Measurements from ENCODE around the gene MEAK7. TPM values are rescaled to one million over a fixed set of nuclear protein-coding genes. Genes with fewer than 3 reads are reported as not detected.

Gene MEAK7
- total and polyA plus RNA-seq, 2 donors (not counting 1 experiment from before 2014, with no cell fraction given) = 17.3 to 23.4 TPM

GRCh38 chr16:84532855-84533486 lies 28.5 kb upstream of the MEAK7 start:
- no peaks in the 10 kb centered on the region for H3K27me3 ChIP-seq (ENCODE audit: control insufficient read depth, insufficient read depth, low read length)
- peaks cover 19% of the 10 kb centered on the region for H3K4me1 ChIP-seq (ENCODE audit: control insufficient read depth, extremely low read depth, insufficient read depth, low read length)
- no peaks in the 10 kb centered on the region for H3K9me3 ChIP-seq (ENCODE audit: control insufficient read depth, insufficient read depth, low read depth, low read length)
- peak overlapping the region; percentile 9 for H2AFZ ChIP-seq (ENCODE audit: low read length)
- peak overlapping the region; percentile 21 for H3K4me2 ChIP-seq (ENCODE audit: extremely low read depth, insufficient read depth, low read length)
- peak; percentile 17 to 46 for DNase-seq (ENCODE audit: low read depth in 2 of 2)
- no peak overlapping the region for H3K4me3 ChIP-seq (replicated peaks in 1 of 4; ENCODE audit: control extremely low read depth in 1 of 4, insufficient read depth in 1 of 4, low read depth in 3 of 4, low read length in 4 of 4)
- no peaks in the 10 kb centered on the region for H4K20me1 ChIP-seq (ENCODE audit: control insufficient read depth, extremely low read depth, insufficient read depth, low read length)
- TF ChIP-seq CTCF (conservative IDR thresholded peaks at IDR 0.05 in 1 of 2, IDR thresholded peaks at IDR 0.05 in 1 of 2; ENCODE audit: low read depth in 1 of 2, low read length in 2 of 2) = no peak
- TF ChIP-seq EZH2 (IDR thresholded peaks at IDR 0.05; ENCODE audit: low read length, missing control alignments) = no peak
- H3K79me2 ChIP-seq (ENCODE audit: control insufficient read depth, insufficient read depth, low read length) = no peaks in the 10 kb centered on the region
- no peak overlapping the region for H3K9ac ChIP-seq (ENCODE audit: insufficient read depth, low read length)
- H3K27ac ChIP-seq (ENCODE audit: insufficient read depth, low read length) = peak overlapping the region; percentile 71
- no peaks in the 10 kb centered on the region for H3K36me3 ChIP-seq (ENCODE audit: control insufficient read depth, insufficient read depth, low read length)

- peak overlapping the region; percentile 71 for H3K27ac ChIP-seq (ENCODE audit: insufficient read depth, low read length)
- H3K79me2 ChIP-seq (ENCODE audit: control insufficient read depth, insufficient read depth, low read length) = no peaks in the 10 kb centered on the region
- no peak for TF ChIP-seq EZH2 (IDR thresholded peaks at IDR 0.05; ENCODE audit: low read length, missing control alignments)
- TF ChIP-seq CTCF (conservative IDR thresholded peaks at IDR 0.05 in 1 of 2, IDR thresholded peaks at IDR 0.05 in 1 of 2; ENCODE audit: low read depth in 1 of 2, low read length in 2 of 2) = no peak
- no peaks in the 10 kb centered on the region for H4K20me1 ChIP-seq (ENCODE audit: control insufficient read depth, extremely low read depth, insufficient read depth, low read length)
- peak; percentile 95 to 99 for DNase-seq (ENCODE audit: low read depth in 2 of 2)
- peaks cover 19% of the 10 kb centered on the region for H3K4me1 ChIP-seq (ENCODE audit: control insufficient read depth, extremely low read depth, insufficient read depth, low read length)
- H3K4me3 ChIP-seq (replicated peaks in 1 of 4; ENCODE audit: control extremely low read depth in 1 of 4, insufficient read depth in 1 of 4, low read depth in 3 of 4, low read length in 4 of 4) = no peak overlapping the region
- no peaks in the 10 kb centered on the region for H3K9me3 ChIP-seq (ENCODE audit: control insufficient read depth, insufficient read depth, low read depth, low read length)
- no peak overlapping the region for H3K9ac ChIP-seq (ENCODE audit: insufficient read depth, low read length)
- no peaks in the 10 kb centered on the region for H3K36me3 ChIP-seq (ENCODE audit: control insufficient read depth, insufficient read depth, low read length)
- H3K27me3 ChIP-seq (ENCODE audit: control insufficient read depth, insufficient read depth, low read length) = no peaks in the 10 kb centered on the region
- peak overlapping the region; percentile 73 for H3K4me2 ChIP-seq (ENCODE audit: extremely low read depth, insufficient read depth, low read length)
- H2AFZ ChIP-seq (ENCODE audit: low read length) = no peak overlapping the region
Observed at GRCh38 chr16:84532291-84532724, 27.8 kb upstream of the MEAK7 start.

- no peaks in the 10 kb centered on the region for H3K79me2 ChIP-seq (ENCODE audit: control insufficient read depth, insufficient read depth, low read length)
- peak overlapping the region; percentile 58 for H3K27ac ChIP-seq (ENCODE audit: insufficient read depth, low read length)
- no peak overlapping the region for H3K9ac ChIP-seq (ENCODE audit: insufficient read depth, low read length)
- no peaks in the 10 kb centered on the region for H3K9me3 ChIP-seq (ENCODE audit: control insufficient read depth, insufficient read depth, low read depth, low read length)
- H3K4me2 ChIP-seq (ENCODE audit: extremely low read depth, insufficient read depth, low read length) = peak overlapping the region; percentile 73
- H3K4me1 ChIP-seq (ENCODE audit: control insufficient read depth, extremely low read depth, insufficient read depth, low read length) = peaks cover 24% of the 10 kb centered on the region
- no peaks in the 10 kb centered on the region for H4K20me1 ChIP-seq (ENCODE audit: control insufficient read depth, extremely low read depth, insufficient read depth, low read length)
- no peak overlapping the region for H3K4me3 ChIP-seq (replicated peaks in 1 of 4; ENCODE audit: control extremely low read depth in 1 of 4, insufficient read depth in 1 of 4, low read depth in 3 of 4, low read length in 4 of 4)
- peak in 1 of 2 donors; percentile 22 for DNase-seq (ENCODE audit: low read depth in 2 of 2)
- TF ChIP-seq EZH2 (IDR thresholded peaks at IDR 0.05; ENCODE audit: low read length, missing control alignments) (no peak), CTCF (conservative IDR thresholded peaks at IDR 0.05 in 1 of 2, IDR thresholded peaks at IDR 0.05 in 1 of 2; ENCODE audit: low read depth in 1 of 2, low read length in 2 of 2) (no peak)
- H3K27me3 ChIP-seq (ENCODE audit: control insufficient read depth, insufficient read depth, low read length) = no peaks in the 10 kb centered on the region
- peak overlapping the region; percentile 21 for H2AFZ ChIP-seq (ENCODE audit: low read length)
- no peaks in the 10 kb centered on the region for H3K36me3 ChIP-seq (ENCODE audit: control insufficient read depth, insufficient read depth, low read length)
Observed at GRCh38 chr16:84531671-84532111, 27.2 kb upstream of the MEAK7 start.

Data from fibroblast of lung (primary cell).